ENCODE data around the gene REV1.

- no peak for TF ChIP-seq CTCF (IDR thresholded peaks at IDR 0.05; ENCODE audit: low read depth, low read length)
- TF ChIP-seq POLR2A (IDR thresholded peaks at IDR 0.05; ENCODE audit: extremely low read depth, insufficient read length): no peak
- TF ChIP-seq MYC (IDR thresholded peaks at IDR 0.05; ENCODE audit: low read depth, low read length): no peak
- no peak for TF ChIP-seq MAX (IDR thresholded peaks at IDR 0.05; ENCODE audit: low read depth, low read length)
Measured at GRCh38 chr2:99512181-99512591, 22.4 kb upstream of the REV1 start.
